ENCODE results near the gene CRHR2.
"Not testable (repeated sequence)": the region's sequence is repeated elsewhere in the genome, so short reads cannot be mapped to it uniquely, and the experiment has no call there.

The CRHR2 gene

DNA sequence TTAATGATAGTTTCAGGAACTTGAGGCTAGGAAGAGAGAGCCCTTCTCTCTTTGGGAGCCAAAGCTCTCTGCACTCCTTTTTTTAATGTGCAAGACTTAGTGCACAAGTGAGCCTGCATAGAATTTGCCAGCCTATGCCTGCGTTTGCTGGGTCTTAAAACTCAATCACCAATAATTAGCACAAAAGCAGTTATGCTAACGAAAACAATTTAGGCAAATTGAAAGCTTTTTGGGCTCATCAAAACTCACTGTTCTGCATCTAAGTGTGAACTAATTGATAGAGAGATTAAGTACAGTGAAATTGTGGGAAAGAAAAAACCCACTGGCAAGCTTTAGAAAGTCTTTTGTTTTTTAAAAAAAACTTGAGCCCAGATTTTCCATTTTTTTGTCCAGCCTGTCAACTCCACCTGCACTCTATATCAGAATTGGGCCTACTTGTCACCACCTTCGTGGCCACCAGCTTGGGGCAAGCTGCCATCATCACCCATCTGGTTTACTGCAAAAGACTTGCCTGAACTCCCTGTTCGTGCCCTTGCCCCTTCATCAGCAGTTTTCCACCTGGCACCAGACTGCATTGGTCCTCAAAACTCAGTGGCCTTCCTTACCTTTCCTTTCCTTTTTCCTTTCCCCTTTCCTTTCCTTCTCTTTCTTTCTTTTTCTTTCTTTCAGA, 37.8 kb downstream of the CRHR2 start:
- Histone ChIP-seq H3K36me3 (ENCODE audit: control insufficient read depth, low read length) (peaks cover 34% of the 10 kb centered on the region), H3K27me3 (ENCODE audit: control insufficient read depth, low read length) (no peaks in the 10 kb centered on the region), H3K9me3 (ENCODE audit: control insufficient read depth, insufficient read depth, low read length) (no peaks in the 10 kb centered on the region), H3F3A (ENCODE audit: control insufficient read depth, insufficient read depth) (peaks cover 10% of the 10 kb centered on the region), H3K4me3 (ENCODE audit: low read length) (no peak overlapping the region), H3K4me2 (ENCODE audit: low read length) (no peak overlapping the region), H4K20me1 (ENCODE audit: control insufficient read depth, insufficient read depth, low read depth, low read length) (no peaks in the 10 kb centered on the region), H3K79me2 (ENCODE audit: control insufficient read depth, low read length) (no peaks in the 10 kb centered on the region), H3K4me1 (ENCODE audit: control insufficient read depth, low read length) (no peaks in the 10 kb centered on the region), H3K9me2 (replicated peaks; ENCODE audit: control insufficient read depth, low read length) (no peaks in the 10 kb centered on the region), H3K27ac (ENCODE audit: low read depth, low read length) (no peak overlapping the region)
- TF ChIP-seq EZH2phosphoT487 (IDR thresholded peaks at IDR 0.05; ENCODE audit: borderline replicate concordance, low read length) (no peak), CTCF (IDR thresholded peaks at IDR 0.05; ENCODE audit: low read depth, low read length, poor library complexity, severe bottlenecking) (no peak)

- Histone ChIP-seq H3K9me3 (ENCODE audit: control insufficient read depth, insufficient read depth, low read length) (no peaks in the 10 kb centered on the region), H3K27me3 (ENCODE audit: control insufficient read depth, low read length) (no peaks in the 10 kb centered on the region)
Measured at GRCh38 chr7:30642789-30643188, 39.5 kb downstream of the CRHR2 start.

DNA sequence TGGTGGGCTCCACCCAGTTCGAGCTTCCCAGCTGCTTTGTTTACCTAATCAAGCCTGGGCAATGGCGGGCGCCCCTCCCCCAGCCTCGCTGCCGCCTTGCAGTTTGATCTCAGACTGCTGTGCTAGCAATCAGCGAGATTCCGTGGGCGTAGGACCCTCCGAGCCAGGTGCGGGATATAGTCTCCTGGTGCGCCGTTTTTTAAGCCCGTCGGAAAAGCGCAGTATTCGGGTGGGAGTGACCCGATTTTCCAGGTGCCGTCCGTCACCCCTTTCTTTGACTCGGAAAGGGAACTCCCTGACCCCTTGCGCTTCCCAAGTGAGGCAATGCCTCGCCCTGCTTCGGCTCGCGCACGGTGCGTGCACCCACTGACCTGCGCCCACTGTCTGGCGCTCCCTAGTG, 39.9 kb downstream of the CRHR2 start:
- H3K27me3 ChIP-seq (ENCODE audit: control insufficient read depth, low read length); H3F3A ChIP-seq (ENCODE audit: control insufficient read depth, insufficient read depth); H3K9me3 ChIP-seq (ENCODE audit: control insufficient read depth, insufficient read depth, low read length); H3K9me2 ChIP-seq (replicated peaks; ENCODE audit: control insufficient read depth, low read length); H3K79me2 ChIP-seq (ENCODE audit: control insufficient read depth, low read length); H3K4me3 ChIP-seq (ENCODE audit: low read length); H3K4me1 ChIP-seq (ENCODE audit: control insufficient read depth, low read length); H3K27ac ChIP-seq (ENCODE audit: low read depth, low read length); H3K4me2 ChIP-seq (ENCODE audit: low read length); H4K20me1 ChIP-seq (ENCODE audit: control insufficient read depth, insufficient read depth, low read depth, low read length): not testable (repeated sequence)
- peaks cover 34% of the 10 kb centered on the region for H3K36me3 ChIP-seq (ENCODE audit: control insufficient read depth, low read length)

More at GRCh38 chr7:30642789-30643188, 39.5 kb downstream of the CRHR2 start:
- H3K36me3 ChIP-seq (ENCODE audit: control insufficient read depth, low read length) = peaks cover 34% of the 10 kb centered on the region
- peaks cover 10% of the 10 kb centered on the region for H3F3A ChIP-seq (ENCODE audit: control insufficient read depth, insufficient read depth)
- no peaks in the 10 kb centered on the region for H4K20me1 ChIP-seq (ENCODE audit: control insufficient read depth, insufficient read depth, low read depth, low read length)
- H3K27ac ChIP-seq (ENCODE audit: low read depth, low read length) = no peak overlapping the region
- H3K4me3 ChIP-seq (ENCODE audit: low read length) = no peak overlapping the region
- H3K4me2 ChIP-seq (ENCODE audit: low read length) = no peak overlapping the region
- H3K9me2 ChIP-seq (replicated peaks; ENCODE audit: control insufficient read depth, low read length) = no peaks in the 10 kb centered on the region
- no peaks in the 10 kb centered on the region for H3K79me2 ChIP-seq (ENCODE audit: control insufficient read depth, low read length)
- TF ChIP-seq EZH2phosphoT487 (IDR thresholded peaks at IDR 0.05; ENCODE audit: borderline replicate concordance, low read length) = no peak
- TF ChIP-seq CTCF (IDR thresholded peaks at IDR 0.05; ENCODE audit: low read depth, low read length, poor library complexity, severe bottlenecking) = no peak
- H3K4me1 ChIP-seq (ENCODE audit: control insufficient read depth, low read length) = no peaks in the 10 kb centered on the region

- Histone ChIP-seq H3K36me3 (ENCODE audit: control insufficient read depth, low read length) (peaks cover 56% of the 10 kb centered on the region), H3K9me3 (ENCODE audit: control insufficient read depth, insufficient read depth, low read length) (no peaks in the 10 kb centered on the region), H4K20me1 (ENCODE audit: control insufficient read depth, insufficient read depth, low read depth, low read length) (no peaks in the 10 kb centered on the region), H3K9me2 (replicated peaks; ENCODE audit: control insufficient read depth, low read length) (no peaks in the 10 kb centered on the region), H3K4me3 (ENCODE audit: low read length) (no peak overlapping the region), H3K79me2 (ENCODE audit: control insufficient read depth, low read length) (peaks cover 25% of the 10 kb centered on the region), H3K4me2 (ENCODE audit: low read length) (no peak overlapping the region), H3K27me3 (ENCODE audit: control insufficient read depth, low read length) (no peaks in the 10 kb centered on the region), H3F3A (ENCODE audit: control insufficient read depth, insufficient read depth) (no peaks in the 10 kb centered on the region), H3K27ac (ENCODE audit: low read depth, low read length) (no peak overlapping the region), H3K4me1 (ENCODE audit: control insufficient read depth, low read length) (no peaks in the 10 kb centered on the region)
- TF ChIP-seq CTCF (IDR thresholded peaks at IDR 0.05; ENCODE audit: low read depth, low read length, poor library complexity, severe bottlenecking) = no peak
- no peak for TF ChIP-seq EZH2phosphoT487 (IDR thresholded peaks at IDR 0.05; ENCODE audit: borderline replicate concordance, low read length)
Measured at GRCh38 chr7:30635798-30636197, 46.5 kb downstream of the CRHR2 start.

All from DOHH2 (cell line).